Upper lobe of right lung (tissue), 1 donor: Measurements from ENCODE around the gene NPAS3. TPM values are rescaled to one million over a fixed set of nuclear protein-coding genes. Genes with fewer than 3 reads are reported as not detected.

ENCODE experiments used
- ATAC-seq: fragments of 200-7000 bp; cut with Tn5 transposase; one replicate; pipeline ENCODE4 v1.9.1; 2020; ENCODE audit warnings: mild to moderate bottlenecking, moderate library complexity
- DNase-seq: peaks from one replicate; pipeline ENCODE4 v3.0.0-alpha.2; 2020
- H3K27ac ChIP-seq: fragments of 200-600 bp; one replicate; pipeline ENCODE4 v1.8.0; 2022
- H3K27me3 ChIP-seq: fragments of 200-600 bp; one replicate; pipeline ENCODE4 v1.8.0; 2022; ENCODE audit warnings: mild to moderate bottlenecking
- H3K36me3 ChIP-seq: fragments of 200-600 bp; one replicate; pipeline ENCODE4 v1.8.0; 2022
- H3K4me1 ChIP-seq: fragments of 200-600 bp; one replicate; pipeline ENCODE4 v1.8.0; 2022
- H3K4me3 ChIP-seq: fragments of 200-600 bp; one replicate; pipeline ENCODE4 v1.8.0; 2022; ENCODE audit warnings: mild to moderate bottlenecking
- H3K9me3 ChIP-seq: fragments of 200-600 bp; one replicate; pipeline ENCODE4 v1.8.0; 2022
- intact Hi-C: fragments of 100-400 bp; cut with DNase I; formaldehyde crosslinking; loops from one replicate; pipeline ENCODE4 v1.11.0; 2022
- total RNA-seq: library from RNA; stranded (reverse); fragmentation: NEBNext Ultra II Directional; extraction: Animal tissue kit (Norgen Biotek cat#: 25700); gene quantifications from one replicate; pipeline ENCODE4 v1.2.1, GENCODE V29; 2021
- TF ChIP-seq, protein P1 (sequence below): fragments of 200-600 bp; IDR thresholded peaks from one replicate; pipeline ENCODE4 v1.8.0; 2022; ENCODE audit warnings: antibody characterized with exemption
- donor health status: DM: no; HTN: yes; CAD: no; lungs with severe emphysema.

The NPAS3 gene
- total RNA-seq, 1 donor from 2014 or later: 1.2 TPM

DNA sequence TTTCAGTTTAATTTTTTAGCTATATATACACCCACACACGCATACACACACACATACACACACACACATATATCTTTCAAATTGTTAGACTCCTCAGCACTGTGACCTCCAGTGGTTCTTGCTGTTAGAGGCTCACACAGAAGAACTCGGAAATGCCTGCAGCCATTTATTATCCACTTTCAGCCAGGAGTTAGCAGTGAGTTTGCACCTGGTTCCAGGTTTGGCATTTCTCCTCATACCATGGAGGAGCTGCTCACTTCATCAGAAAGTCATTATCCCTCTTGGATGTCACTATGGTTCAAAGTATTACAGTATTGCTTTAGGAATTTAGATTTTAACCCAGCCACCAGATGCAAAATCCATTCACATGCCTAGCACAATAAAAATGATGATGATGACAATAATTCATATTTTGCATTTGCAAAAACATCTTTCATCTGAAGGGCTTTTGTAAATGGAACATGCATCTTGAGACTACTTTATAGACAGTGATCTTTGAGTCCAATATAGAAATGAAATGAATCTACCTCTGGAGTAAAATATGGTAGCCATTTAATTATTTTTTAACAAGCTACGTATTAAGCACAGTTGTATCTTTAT lies 42.3 kb downstream of the NPAS3 start:
- Histone ChIP-seq H3K27ac (no peak overlapping the region), H3K4me1 (no peaks in the 10 kb centered on the region), H3K4me3 (no peak overlapping the region), H3K36me3 (no peaks in the 10 kb centered on the region), H3K9me3 (no peaks in the 10 kb centered on the region), H3K27me3 (no peaks in the 10 kb centered on the region)
- DNase-seq (no peak), ATAC-seq (no peak)
- intact Hi-C loops: no loop called here
- TF ChIP-seq, protein P1, sequence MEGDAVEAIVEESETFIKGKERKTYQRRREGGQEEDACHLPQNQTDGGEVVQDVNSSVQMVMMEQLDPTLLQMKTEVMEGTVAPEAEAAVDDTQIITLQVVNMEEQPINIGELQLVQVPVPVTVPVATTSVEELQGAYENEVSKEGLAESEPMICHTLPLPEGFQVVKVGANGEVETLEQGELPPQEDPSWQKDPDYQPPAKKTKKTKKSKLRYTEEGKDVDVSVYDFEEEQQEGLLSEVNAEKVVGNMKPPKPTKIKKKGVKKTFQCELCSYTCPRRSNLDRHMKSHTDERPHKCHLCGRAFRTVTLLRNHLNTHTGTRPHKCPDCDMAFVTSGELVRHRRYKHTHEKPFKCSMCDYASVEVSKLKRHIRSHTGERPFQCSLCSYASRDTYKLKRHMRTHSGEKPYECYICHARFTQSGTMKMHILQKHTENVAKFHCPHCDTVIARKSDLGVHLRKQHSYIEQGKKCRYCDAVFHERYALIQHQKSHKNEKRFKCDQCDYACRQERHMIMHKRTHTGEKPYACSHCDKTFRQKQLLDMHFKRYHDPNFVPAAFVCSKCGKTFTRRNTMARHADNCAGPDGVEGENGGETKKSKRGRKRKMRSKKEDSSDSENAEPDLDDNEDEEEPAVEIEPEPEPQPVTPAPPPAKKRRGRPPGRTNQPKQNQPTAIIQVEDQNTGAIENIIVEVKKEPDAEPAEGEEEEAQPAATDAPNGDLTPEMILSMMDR: no peak

DNA sequence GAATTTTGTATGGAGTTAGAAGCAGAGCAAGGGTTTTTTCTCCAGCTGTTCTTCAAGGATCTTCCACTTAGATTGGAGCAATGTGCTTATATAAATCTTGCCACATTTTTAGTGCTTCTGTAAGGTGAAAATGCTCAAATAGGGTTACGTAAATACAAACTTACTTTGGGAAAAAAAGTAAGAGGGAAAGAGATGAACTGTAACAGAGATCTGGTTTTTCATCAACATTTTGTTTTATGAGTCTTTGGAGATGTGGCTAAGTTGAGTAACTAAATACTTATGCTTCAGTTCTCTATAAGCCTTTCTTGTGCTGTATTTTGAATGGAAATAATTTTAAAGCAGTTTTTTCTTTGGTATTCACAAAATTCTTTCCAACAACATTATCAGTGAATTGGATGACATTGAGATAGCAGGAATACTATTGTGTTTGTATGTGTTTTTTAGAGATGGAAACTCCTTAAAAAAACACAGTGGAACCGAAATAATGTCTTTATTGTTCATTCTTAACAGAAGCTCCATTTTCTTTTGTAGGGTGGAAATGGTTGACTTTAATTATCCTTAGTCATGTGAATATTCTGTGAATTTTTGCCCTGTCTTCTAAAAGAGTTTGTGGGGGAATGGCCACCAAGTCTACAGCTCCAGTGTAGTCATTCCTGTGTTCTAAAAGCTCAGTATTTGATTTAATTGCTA lies 45.7 kb downstream of the NPAS3 start:
- ATAC-seq (no peak), DNase-seq (no peak)
- H3K27ac ChIP-seq: no peak overlapping the region
- H3K27me3 ChIP-seq: no peaks in the 10 kb centered on the region
- H3K9me3 ChIP-seq: no peaks in the 10 kb centered on the region
- TF ChIP-seq, protein P1: no peak
- H3K4me1 ChIP-seq: no peaks in the 10 kb centered on the region
- no peak overlapping the region for H3K4me3 ChIP-seq
- no peaks in the 10 kb centered on the region for H3K36me3 ChIP-seq
- intact Hi-C loops: no loop called here

DNA sequence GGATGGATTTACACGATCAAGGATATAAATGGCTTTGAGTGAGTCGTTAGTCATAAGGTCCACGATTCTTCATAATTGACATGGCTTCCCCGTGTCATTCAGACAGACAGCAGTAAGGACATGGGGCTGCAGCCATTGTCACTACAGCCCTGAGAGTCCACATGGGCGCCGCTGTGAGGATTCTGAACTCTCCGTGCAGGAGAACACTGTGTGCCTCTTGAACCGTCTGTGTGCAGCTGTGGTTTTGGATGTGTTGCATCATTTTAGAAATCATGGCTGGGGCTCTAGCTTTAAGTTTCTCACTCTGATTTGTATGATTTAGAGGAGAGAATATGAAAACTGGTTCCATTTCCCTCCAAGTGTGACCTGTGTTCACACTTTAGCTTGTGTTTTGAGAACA lies 47.2 kb downstream of the NPAS3 start:
- intact Hi-C loops: no loop called here
- ATAC-seq: no peak
- Histone ChIP-seq H3K9me3 (no peaks in the 10 kb centered on the region), H3K27ac (no peak overlapping the region), H3K4me1 (no peaks in the 10 kb centered on the region), H3K27me3 (no peaks in the 10 kb centered on the region), H3K36me3 (no peaks in the 10 kb centered on the region), H3K4me3 (no peak overlapping the region)
- TF ChIP-seq, protein P1: no peak
- DNase-seq: no peak

DNA sequence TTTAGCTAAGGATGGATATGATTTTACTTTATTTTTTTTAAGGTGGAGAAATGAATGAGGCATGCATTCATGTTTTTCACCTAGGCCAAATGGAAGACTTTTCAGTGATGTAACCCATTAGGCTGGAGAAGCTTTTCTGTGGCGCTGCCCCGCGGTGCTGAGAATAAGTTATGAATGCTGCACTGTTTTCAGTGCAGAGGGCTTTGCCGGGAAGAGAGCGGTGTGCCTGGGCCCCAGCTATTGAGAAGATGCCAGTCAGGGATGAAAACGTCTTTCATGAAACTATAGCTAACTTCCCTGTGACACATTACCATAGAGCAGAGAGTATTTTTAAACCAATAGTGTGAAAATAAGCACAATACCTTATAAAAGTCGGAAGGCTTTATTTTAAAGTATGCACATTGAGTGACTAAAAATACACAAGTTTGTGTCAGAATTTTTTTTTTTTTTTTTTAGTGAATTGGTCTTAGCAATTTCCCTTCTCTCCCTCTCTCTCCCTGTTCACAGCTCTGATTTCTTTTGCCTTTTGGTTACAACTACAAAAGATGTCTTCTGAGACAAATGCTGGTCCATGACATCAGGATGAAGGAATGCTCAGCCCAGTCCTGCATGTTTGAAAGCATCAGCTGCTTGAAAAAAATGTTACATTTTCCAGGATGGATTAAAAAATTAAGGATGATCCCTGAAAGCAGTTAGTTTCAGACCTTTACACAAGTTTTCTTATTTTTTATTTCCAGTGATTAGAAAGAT lies 48.3 kb downstream of the NPAS3 start:
- H3K4me3 ChIP-seq: no peak overlapping the region
- TF ChIP-seq, protein P1: no peak
- intact Hi-C loops: no loop called here
- no peaks in the 10 kb centered on the region for H3K4me1 ChIP-seq
- H3K36me3 ChIP-seq: no peaks in the 10 kb centered on the region
- no peak for ATAC-seq
- H3K27me3 ChIP-seq: no peaks in the 10 kb centered on the region
- DNase-seq: no peak
- H3K9me3 ChIP-seq: no peaks in the 10 kb centered on the region
- no peak overlapping the region for H3K27ac ChIP-seq

DNA sequence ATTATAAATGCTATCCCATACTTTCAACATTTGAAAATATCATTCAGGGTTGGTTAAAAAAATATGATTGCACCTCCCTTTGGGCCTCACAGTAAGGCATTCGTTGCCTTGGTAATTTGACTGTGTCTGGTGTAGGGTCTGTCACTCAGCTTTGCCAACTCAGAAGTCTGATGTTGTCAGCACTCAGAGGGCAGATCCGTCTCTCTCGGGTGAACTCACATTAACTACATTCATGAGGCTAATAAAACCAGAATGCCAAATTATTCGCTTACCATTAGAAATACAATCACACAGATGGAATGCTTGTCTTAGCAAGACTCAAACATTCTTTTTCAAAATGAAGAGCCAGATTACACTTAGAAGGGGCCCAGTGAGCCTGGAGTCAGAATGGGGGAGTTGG lies 53.0 kb downstream of the NPAS3 start:
- H3K9me3 ChIP-seq: no peaks in the 10 kb centered on the region
- no peak overlapping the region for H3K27ac ChIP-seq
- no peak overlapping the region for H3K4me3 ChIP-seq
- ATAC-seq (no peak), DNase-seq (no peak)
- H3K4me1 ChIP-seq: no peaks in the 10 kb centered on the region
- no peaks in the 10 kb centered on the region for H3K27me3 ChIP-seq
- intact Hi-C loops: no loop called here
- TF ChIP-seq, protein P1: no peak
- no peaks in the 10 kb centered on the region for H3K36me3 ChIP-seq
